DMS53 (cell line): ENCODE results near the gene HOATZ.

Experiments used
- DNase-seq: peaks from one replicate; lab custom pipeline; 2025; lab: John Stamatoyannopoulos, UW

HOATZ gene

GRCh38 chr11:111549196-111549868 is 34.8 kb downstream of the HOATZ start:
- DNase-seq: no peak

- no peak for DNase-seq
Measured at GRCh38 chr11:111549869-111550203, 35.3 kb downstream of the HOATZ start.

GRCh38 chr11:111550258-111550657 is 35.7 kb downstream of the HOATZ start:
- no peak for DNase-seq

GRCh38 chr11:111554532-111554931 is 40.0 kb downstream of the HOATZ start:
- no peak for DNase-seq

GRCh38 chr11:111555255-111555654 is 40.7 kb downstream of the HOATZ start:
- DNase-seq: no peak

- no peak for DNase-seq
Measured at GRCh38 chr11:111557425-111558111, 43.0 kb downstream of the HOATZ start.

- DNase-seq: no peak
Measured at GRCh38 chr11:111559800-111560464, 45.4 kb downstream of the HOATZ start.

- no peak for DNase-seq
Measured at GRCh38 chr11:111560800-111561199, 46.2 kb downstream of the HOATZ start.

GRCh38 chr11:111561306-111561705 is 46.7 kb downstream of the HOATZ start:
- DNase-seq: no peak

- no peak for DNase-seq
Measured at GRCh38 chr11:111561791-111562325, 47.3 kb downstream of the HOATZ start.

- DNase-seq: no peak
Measured at GRCh38 chr11:111562692-111563389, 48.3 kb downstream of the HOATZ start.

- DNase-seq: peak; percentile 82
Measured at GRCh38 chr11:111565114-111565720, 50.6 kb downstream of the HOATZ start.

GRCh38 chr11:111566324-111566723 is 51.7 kb downstream of the HOATZ start:
- no peak for DNase-seq

GRCh38 chr11:111569476-111569875 is 54.9 kb downstream of the HOATZ start:
- DNase-seq: no peak

GRCh38 chr11:111570796-111571195 is 56.2 kb downstream of the HOATZ start:
- no peak for DNase-seq

GRCh38 chr11:111571829-111572501 is 57.4 kb downstream of the HOATZ start:
- no peak for DNase-seq

GRCh38 chr11:111572581-111572980 is 58.0 kb downstream of the HOATZ start:
- no peak for DNase-seq

GRCh38 chr11:111573821-111574249 is 59.3 kb downstream of the HOATZ start:
- peak; percentile 31 for DNase-seq

GRCh38 chr11:111574373-111575225 is 60.0 kb downstream of the HOATZ start:
- peak; percentile 42 for DNase-seq

- DNase-seq: no peak
Measured at GRCh38 chr11:111575740-111576139, 61.2 kb downstream of the HOATZ start.
